CD4-positive, alpha-beta memory T cell (primary cell): ENCODE results near the gene CHCHD3. TPM values are rescaled to one million over a fixed set of nuclear protein-coding genes. Genes with fewer than 3 reads are reported as not detected.

Experiments used
- CTCF ChIA-PET: fragments of 350-600 bp; sonication (Branson Sonifier 250); formaldehyde crosslinking; loops from one replicate; lab custom pipeline; 2021; ENCODE audit warnings: inconsistent platforms; ENCODE audit not compliant: partially characterized antibody; lab: Charles Lee
- POLR2A ChIA-PET: fragments of 350-600 bp; sonication (Branson Sonifier 250); formaldehyde crosslinking; loops from one replicate; lab custom pipeline; 2021; ENCODE audit not compliant: partially characterized antibody; lab: Charles Lee
- DNase-seq, 5 donors: peaks; one replicate each; pipeline versions ENCODE4 v3.0.0 to v3.0.0-alpha.2; 2020 to 2022; ENCODE audit warnings: mixed read lengths in 1 of 5
- H3K27ac ChIP-seq: one replicate; pipeline ENCODE4 v1.7.0; 2013; ENCODE audit warnings: low read depth, low read length
- H3K27me3 ChIP-seq: 2 replicates; pipeline ENCODE4 v1.7.0; 2013; ENCODE audit warnings: mild to moderate bottlenecking, low read length, moderate library complexity; ENCODE audit not compliant: insufficient read depth
- H3K36me3 ChIP-seq: 2 replicates; pipeline ENCODE4 v1.7.0; 2013; ENCODE audit warnings: mild to moderate bottlenecking, low read length, moderate library complexity; ENCODE audit not compliant: insufficient read depth
- H3K4me1 ChIP-seq: 2 replicates; pipeline ENCODE4 v1.7.0; 2013; ENCODE audit warnings: mild to moderate bottlenecking, low read length, moderate library complexity; ENCODE audit not compliant: insufficient read depth
- H3K4me3 ChIP-seq, 2 donors: one replicate each; pipeline ENCODE4 v1.7.0; 2013; ENCODE audit warnings: low read length in 2 of 2, mild to moderate bottlenecking in 1 of 2
- H3K9me3 ChIP-seq, 2 donors: one replicate each; pipeline ENCODE4 v1.7.0; 2013; ENCODE audit warnings: low read length in 2 of 2, control low read depth in 1 of 2; ENCODE audit not compliant: control insufficient read depth in 1 of 2
- H3K27ac Mint-ChIP-seq, 7 donors: one replicate each; pipeline ENCODE4 v1.8.0; 2020 to 2021; ENCODE audit warnings: mixed read lengths in 7 of 7, mild to moderate bottlenecking in 6 of 7, inconsistent platforms in 3 of 7, moderate library complexity in 3 of 7
- H3K27me3 Mint-ChIP-seq, 2 donors: one replicate each; pipeline ENCODE4 v1.8.0; 2020 to 2021; ENCODE audit warnings: mixed read lengths in 2 of 2
- H3K36me3 Mint-ChIP-seq, 2 donors: one replicate each; pipeline ENCODE4 v1.8.0; 2020 to 2021; ENCODE audit warnings: mixed read lengths in 2 of 2, inconsistent platforms in 1 of 2, mild to moderate bottlenecking in 1 of 2
- H3K4me1 Mint-ChIP-seq, 4 donors: one replicate each; pipeline ENCODE4 v1.8.0; 2020 to 2021; ENCODE audit warnings: mixed read lengths in 4 of 4, mild to moderate bottlenecking in 1 of 4
- H3K4me3 Mint-ChIP-seq, 8 donors: one replicate each; pipeline ENCODE4 v1.8.0; 2020 to 2021; ENCODE audit warnings: mixed read lengths in 8 of 8, mild to moderate bottlenecking in 7 of 8, moderate library complexity in 6 of 8, inconsistent platforms in 3 of 8
- H3K9me3 Mint-ChIP-seq, 8 donors: one replicate each; pipeline ENCODE4 v1.8.0; 2020 to 2021; ENCODE audit warnings: mixed read lengths in 8 of 8, mild to moderate bottlenecking in 5 of 8, inconsistent platforms in 3 of 8, moderate library complexity in 1 of 8
- intact Hi-C: fragments of 100-400 bp; cut with micrococcal nuclease; formaldehyde crosslinking; loops from one replicate; pipeline ENCODE4 v1.15.1; 2023
- polyA plus RNA-seq, 2 donors: library from polyadenylated mRNA; unstranded; fragments of 300-500 nt; fragmentation: Illumina TruSeq; gene quantifications; one replicate each; pipeline ENCODE4 v1.2.3, GENCODE V29; 2021
- total RNA-seq, 2 experiments: library from RNA; stranded (reverse); gene quantifications; one replicate each; pipeline ENCODE4 v1.2.3, GENCODE V29; 2021

The CHCHD3 gene
- total and polyA plus RNA-seq, 4 experiments from 2014 or later = 25.2 to 77.3 (median 35.6) TPM

GRCh38 chr7:132830941-132831340, 250.9 kb downstream of the CHCHD3 start:
- intact Hi-C loops = no loop called here
- Histone ChIP-seq H3K4me1 (no peaks in the 10 kb centered on the region), H3K36me3 (no peaks in the 10 kb centered on the region), H3K4me3 (no peak overlapping the region), H3K27me3 (no peaks in the 10 kb centered on the region), H3K9me3 (no peaks in the 10 kb centered on the region), H3K27ac (no peak overlapping the region)
- H3K4me1 Mint-ChIP-seq = peaks cover under 1 to 6% (median 2%) of the 10 kb centered on the region in 4 donors
- DNase-seq = no peak
- no peak overlapping the region for H3K27ac Mint-ChIP-seq
- H3K36me3 Mint-ChIP-seq = peaks cover 13 to 56% of the 10 kb centered on the region in 2 donors
- H3K9me3 Mint-ChIP-seq = no peaks in the 10 kb centered on the region
- no peaks in the 10 kb centered on the region for H3K27me3 Mint-ChIP-seq
- POLR2A ChIA-PET = no interaction called here
- CTCF ChIA-PET = no interaction called here
- H3K4me3 Mint-ChIP-seq = no peak overlapping the region

DNA sequence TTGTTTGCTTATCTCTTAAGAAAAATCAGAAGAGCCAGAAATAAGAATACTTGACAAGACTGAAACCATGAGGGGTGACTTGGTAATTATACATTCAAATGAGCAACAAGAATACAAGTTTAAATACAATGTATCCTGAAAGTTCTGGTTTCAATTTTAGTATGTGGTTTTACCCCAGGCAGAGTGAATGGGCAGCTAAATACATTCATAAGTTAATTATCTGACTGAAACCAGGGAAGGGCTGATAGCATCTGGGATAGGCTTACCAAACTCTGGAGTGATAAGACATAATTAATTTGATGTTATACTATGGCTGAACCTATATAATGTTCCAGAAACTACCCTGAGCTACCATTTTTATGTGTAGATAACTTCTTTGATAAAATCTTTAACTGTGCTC, 253.4 kb downstream of the CHCHD3 start:
- no peak overlapping the region for H3K4me3 ChIP-seq
- intact Hi-C loops = no loop called here
- peaks cover 11 to 54% of the 10 kb centered on the region in 2 donors for H3K36me3 Mint-ChIP-seq
- no peak overlapping the region for H3K27ac Mint-ChIP-seq
- no peaks in the 10 kb centered on the region for H3K36me3 ChIP-seq
- H3K4me1 ChIP-seq = no peaks in the 10 kb centered on the region
- no peak overlapping the region for H3K27ac ChIP-seq
- ChIA-PET POLR2A (no interaction called here), CTCF (no interaction called here)
- peaks cover 5 to 11% (median 8%) of the 10 kb centered on the region in 4 donors for H3K4me1 Mint-ChIP-seq
- no peak overlapping the region for H3K4me3 Mint-ChIP-seq
- DNase-seq = no peak
- no peaks in the 10 kb centered on the region for H3K27me3 Mint-ChIP-seq
- H3K27me3 ChIP-seq = no peaks in the 10 kb centered on the region
- H3K9me3 Mint-ChIP-seq = peaks cover 0 to 4% (median 0%) of the 10 kb centered on the region in 8 donors
- no peaks in the 10 kb centered on the region for H3K9me3 ChIP-seq

- Mint-ChIP-seq H3K27ac (no peak overlapping the region), H3K4me3 (no peak overlapping the region), H3K9me3 (peaks cover 0 to 4% (median 0%) of the 10 kb centered on the region in 8 donors), H3K27me3 (no peaks in the 10 kb centered on the region), H3K36me3 (peaks cover 10 to 49% of the 10 kb centered on the region in 2 donors), H3K4me1 (peaks cover 5 to 11% (median 8%) of the 10 kb centered on the region in 4 donors)
- Histone ChIP-seq H3K27ac (no peak overlapping the region), H3K27me3 (no peaks in the 10 kb centered on the region), H3K4me3 (no peak overlapping the region), H3K36me3 (no peaks in the 10 kb centered on the region), H3K9me3 (no peaks in the 10 kb centered on the region), H3K4me1 (no peaks in the 10 kb centered on the region)
- DNase-seq = no peak
- intact Hi-C loops = no loop called here
- POLR2A ChIA-PET = interaction anchor here (1.4 kb wide), 2 partner anchors 8 to 9 kb away, joined by 3 read pairs; no protein-coding TSS in a partner anchor
- CTCF ChIA-PET = no interaction called here
These were observed 255.7 kb downstream of the CHCHD3 start for GRCh38 chr7:132825932-132826835.

- ChIA-PET POLR2A (interaction anchor here (0.6 to 1.4 kb wide), 3 partner anchors 8 to 54 kb away, joined by 3 read pairs; no protein-coding TSS in a partner anchor), CTCF (no interaction called here)
- Mint-ChIP-seq H3K27me3 (no peaks in the 10 kb centered on the region), H3K4me3 (no peak overlapping the region), H3K36me3 (peaks cover 10 to 40% of the 10 kb centered on the region in 2 donors), H3K27ac (no peak overlapping the region), H3K9me3 (peaks cover 0 to 4% (median 0%) of the 10 kb centered on the region in 8 donors), H3K4me1 (peaks cover 5 to 11% (median 8%) of the 10 kb centered on the region in 4 donors)
- no peaks in the 10 kb centered on the region for H3K27me3 ChIP-seq
- H3K4me1 ChIP-seq = no peaks in the 10 kb centered on the region
- DNase-seq = no peak
- H3K4me3 ChIP-seq = no peak overlapping the region
- intact Hi-C loops = no loop called here
- no peaks in the 10 kb centered on the region for H3K9me3 ChIP-seq
- H3K36me3 ChIP-seq = no peaks in the 10 kb centered on the region
- no peak overlapping the region for H3K27ac ChIP-seq
These were observed 256.7 kb downstream of the CHCHD3 start for GRCh38 chr7:132825222-132825621.

DNA sequence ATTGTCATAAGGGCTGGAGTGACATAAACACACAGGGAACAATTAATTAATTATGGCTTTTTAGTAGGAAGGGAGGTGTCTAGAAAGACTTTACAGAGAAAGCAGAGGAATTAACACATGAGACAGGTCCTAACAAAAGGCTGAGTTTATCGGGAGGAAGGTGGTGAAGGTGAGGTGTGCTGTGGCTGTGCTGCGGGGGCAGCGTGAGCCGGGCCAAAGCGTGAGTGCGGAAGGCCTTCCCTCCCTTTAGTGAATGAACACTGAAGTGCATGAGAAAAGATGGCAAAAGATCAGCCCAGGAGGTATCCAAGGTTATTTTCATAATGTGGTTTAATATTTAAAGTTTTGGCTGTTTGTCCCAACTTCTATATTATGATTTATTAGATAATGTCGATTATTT, 262.2 kb downstream of the CHCHD3 start:
- no peak for DNase-seq
- Mint-ChIP-seq H3K4me3 (no peak overlapping the region), H3K36me3 (peaks cover 5 to 22% of the 10 kb centered on the region in 2 donors), H3K27me3 (no peaks in the 10 kb centered on the region), H3K4me1 (peaks cover 0 to 2% (median 0%) of the 10 kb centered on the region in 4 donors), H3K27ac (no peak overlapping the region), H3K9me3 (peaks cover 0 to 1% (median 0%) of the 10 kb centered on the region in 8 donors)
- Histone ChIP-seq H3K4me3 (no peak overlapping the region), H3K4me1 (no peaks in the 10 kb centered on the region), H3K27ac (no peak overlapping the region), H3K36me3 (no peaks in the 10 kb centered on the region), H3K27me3 (no peaks in the 10 kb centered on the region), H3K9me3 (no peaks in the 10 kb centered on the region)
- intact Hi-C loops = no loop called here
- CTCF ChIA-PET = no interaction called here
- POLR2A ChIA-PET = no interaction called here

GRCh38 chr7:132817949-132818348, 263.9 kb downstream of the CHCHD3 start:
- no peaks in the 10 kb centered on the region for H3K9me3 ChIP-seq
- H3K36me3 Mint-ChIP-seq = peaks cover 7 to 32% of the 10 kb centered on the region in 2 donors
- no peaks in the 10 kb centered on the region for H3K4me1 Mint-ChIP-seq
- ChIA-PET CTCF (no interaction called here), POLR2A (interaction anchor here (1.0 kb wide), 1 partner anchor 8 kb away, joined by 3 read pairs; no protein-coding TSS in a partner anchor)
- intact Hi-C loops = no loop called here
- no peaks in the 10 kb centered on the region for H3K9me3 Mint-ChIP-seq
- H3K27ac Mint-ChIP-seq = no peak overlapping the region
- no peak overlapping the region for H3K4me3 ChIP-seq
- no peaks in the 10 kb centered on the region for H3K4me1 ChIP-seq
- DNase-seq = no peak
- no peak overlapping the region for H3K4me3 Mint-ChIP-seq
- no peaks in the 10 kb centered on the region for H3K27me3 ChIP-seq
- no peaks in the 10 kb centered on the region for H3K27me3 Mint-ChIP-seq
- no peaks in the 10 kb centered on the region for H3K36me3 ChIP-seq
- no peak overlapping the region for H3K27ac ChIP-seq

DNA sequence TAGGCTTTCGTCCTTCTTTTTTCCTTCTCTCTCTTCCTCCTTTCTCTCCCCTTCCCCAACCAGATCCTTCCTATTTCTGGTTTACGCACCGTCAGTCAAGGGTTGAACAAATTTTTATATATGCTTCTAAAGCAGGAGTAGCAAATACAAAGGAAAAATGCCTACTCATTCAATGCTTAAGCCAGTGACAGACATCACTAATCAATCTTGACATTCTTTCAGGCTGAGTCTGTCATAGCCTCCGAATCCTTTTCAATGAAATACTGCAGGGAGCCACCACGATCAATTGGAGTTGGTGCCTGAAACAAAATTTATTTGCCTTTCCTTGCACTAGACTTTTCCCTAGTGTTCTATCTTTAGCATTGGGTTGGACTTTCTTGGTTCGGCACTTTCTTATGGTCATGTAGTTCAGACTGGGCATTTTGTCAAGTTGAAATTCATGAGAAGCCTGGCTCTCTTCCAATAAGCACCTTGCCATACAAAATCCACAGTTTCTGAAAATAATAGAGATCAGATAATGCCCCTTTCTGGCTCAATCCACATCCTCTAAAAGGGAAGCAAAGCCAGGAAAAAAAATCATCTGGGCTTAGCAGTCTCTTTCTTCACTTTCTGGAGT, 266.1 kb downstream of the CHCHD3 start:
- Histone ChIP-seq H3K4me1 (no peaks in the 10 kb centered on the region), H3K4me3 (no peak overlapping the region), H3K9me3 (no peaks in the 10 kb centered on the region), H3K36me3 (no peaks in the 10 kb centered on the region), H3K27me3 (no peaks in the 10 kb centered on the region), H3K27ac (no peak overlapping the region)
- Mint-ChIP-seq H3K36me3 (peaks cover 12 to 46% of the 10 kb centered on the region in 2 donors), H3K9me3 (peaks cover 0 to 3% (median 0%) of the 10 kb centered on the region in 8 donors), H3K4me3 (no peak overlapping the region), H3K27me3 (no peaks in the 10 kb centered on the region), H3K4me1 (peaks cover 0 to 3% (median 1%) of the 10 kb centered on the region in 4 donors), H3K27ac (no peak overlapping the region)
- CTCF ChIA-PET = no interaction called here
- POLR2A ChIA-PET = no interaction called here
- DNase-seq = no peak
- intact Hi-C loops = no loop called here
